Fibroblast of peridontal ligament (primary cell): ENCODE data around the gene GPR119.
"Not testable (repeated sequence)": the region's sequence is repeated elsewhere in the genome, so short reads cannot be mapped to it uniquely, and the experiment has no call there.

Experiments
- DNase-seq: peaks from one replicate; pipeline ENCODE4 v3.0.0-alpha.2; 2010; ENCODE audit errors: extremely low read depth

GPR119 gene

GRCh38 chrX:130339408-130340222 lies 45.9 kb downstream of the GPR119 start, which contains the start of gene SLC25A14:
SLC25A14 (plus strand) TSS chrX:130339919; CDS start chrX:130340279, 360 bp downstream.
- peak; percentile 62 for DNase-seq

- not testable (repeated sequence) for DNase-seq
Observed at GRCh38 chrX:130338869-130339268, 46.6 kb downstream of the GPR119 start.

GRCh38 chrX:130336531-130336930 lies 48.9 kb downstream of the GPR119 start:
- DNase-seq = no peak
